GM23338 (cell line): ENCODE results near the gene GPR135. TPM values are rescaled to one million over a fixed set of nuclear protein-coding genes. Genes with fewer than 3 reads are reported as not detected.

Experiments used
- ATAC-seq: fragments of 200-7000 bp; cut with Tn5 transposase; 3 replicates; pipeline ENCODE4 v1.9.1; 2020
- DNase-seq: peaks from one replicate; pipeline ENCODE4 v3.0.0-alpha.2; 2015; ENCODE audit warnings: low spot score
- H2AFZ ChIP-seq: fragments of 200-600 bp; sonication (generic); 2 replicates; pipeline ENCODE4 v1.8.0; 2016; ENCODE audit warnings: antibody characterized with exemption, mild to moderate bottlenecking, moderate library complexity
- H3F3A ChIP-seq: fragments of 200-600 bp; sonication (generic); replicated peaks from 2 replicates; pipeline ENCODE4 v1.8.0; 2017; ENCODE audit warnings: antibody characterized with exemption, mixed run types, low read depth
- H3K27ac ChIP-seq: fragments of 200-600 bp; sonication (generic); 2 replicates; pipeline ENCODE4 v1.6.1; 2016; ENCODE audit warnings: low read depth
- H3K27me3 ChIP-seq: fragments of 200-600 bp; sonication (generic); 2 replicates; pipeline ENCODE4 v1.8.0; 2016; ENCODE audit warnings: mild to moderate bottlenecking, mixed run types, moderate library complexity; ENCODE audit not compliant: insufficient read depth
- H3K36me3 ChIP-seq: fragments of 200-600 bp; sonication (generic); 2 replicates; pipeline ENCODE4 v1.8.0; 2016; ENCODE audit warnings: mild to moderate bottlenecking; ENCODE audit not compliant: insufficient read depth
- H3K4me1 ChIP-seq: fragments of 200-600 bp; sonication (generic); 2 replicates; pipeline ENCODE4 v1.8.0; 2016; ENCODE audit warnings: mild to moderate bottlenecking, moderate library complexity; ENCODE audit not compliant: insufficient read depth
- H3K4me2 ChIP-seq: fragments of 200-600 bp; sonication (generic); 2 replicates; pipeline ENCODE4 v1.7.1; 2017; ENCODE audit warnings: mixed run types
- H3K4me3 ChIP-seq: fragments of 200-600 bp; sonication (generic); 2 replicates; pipeline ENCODE4 v1.6.1; 2016; ENCODE audit warnings: mixed run types
- H3K79me2 ChIP-seq: fragments of 200-600 bp; sonication (generic); replicated peaks from 2 replicates; pipeline ENCODE4 v1.8.0; 2017; ENCODE audit warnings: mild to moderate bottlenecking; ENCODE audit not compliant: insufficient read depth
- H3K9me2 ChIP-seq: fragments of 200-600 bp; sonication (generic); 2 replicates; pipeline ENCODE4 v1.8.0; 2017; ENCODE audit not compliant: insufficient read depth
- H4K20me1 ChIP-seq: fragments of 200-600 bp; sonication (generic); replicated peaks from 2 replicates; pipeline ENCODE4 v1.8.0; 2017; ENCODE audit warnings: mild to moderate bottlenecking; ENCODE audit not compliant: insufficient read depth
- H3K27ac Mint-ChIP-seq: 2 replicates; pipeline ENCODE4 v1.8.0; 2020; ENCODE audit warnings: inconsistent platforms, mild to moderate bottlenecking, moderate library complexity, mixed read lengths
- H3K27me3 Mint-ChIP-seq: 3 replicates; pipeline ENCODE4 v1.8.0; 2022; ENCODE audit warnings: low read depth, mild to moderate bottlenecking, moderate library complexity, mixed read lengths, inconsistent platforms; ENCODE audit not compliant: insufficient read depth, poor library complexity
- H3K36me3 Mint-ChIP-seq: 3 replicates; pipeline ENCODE4 v1.8.0; 2021; ENCODE audit warnings: low read depth, mild to moderate bottlenecking, inconsistent platforms, moderate library complexity, mixed read lengths
- H3K4me1 Mint-ChIP-seq: 3 replicates; pipeline ENCODE4 v1.8.0; 2020; ENCODE audit warnings: mild to moderate bottlenecking, inconsistent platforms, mixed read lengths
- H3K4me3 Mint-ChIP-seq: 3 replicates; pipeline ENCODE4 v1.8.0; 2021; ENCODE audit warnings: moderate library complexity, mild to moderate bottlenecking, inconsistent platforms, mixed read lengths
- H3K9me3 Mint-ChIP-seq: 3 replicates; pipeline ENCODE4 v1.8.0; 2020; ENCODE audit warnings: moderate library complexity, mild to moderate bottlenecking, inconsistent platforms, mixed read lengths
- CREB1 ChIP-seq: fragments of 250-450 bp; sonication (Bioruptor Pico); IDR thresholded peaks from 2 replicates; pipeline ENCODE4 v1.5.0; 2020; ENCODE audit warnings: low read depth, mild to moderate bottlenecking, moderate library complexity
- CTCF ChIP-seq, 2 experiments: fragments of 200-600 bp in 1 of 2; sonication (generic) in 1 of 2; conservative IDR thresholded peaks; 2 replicates each; pipeline versions ENCODE4 v1.5.1 to v1.6.1; 2016 to 2017; ENCODE audit warnings: antibody characterized with exemption in 2 of 2, low read depth in 2 of 2, mild to moderate bottlenecking in 2 of 2, moderate library complexity in 1 of 2
- EZH2 ChIP-seq: fragments of 200-600 bp; sonication (generic); IDR thresholded peaks from one replicate; pipeline ENCODE4 v1.8.0; 2017; ENCODE audit warnings: antibody characterized with exemption, mild to moderate bottlenecking, low read depth; ENCODE audit not compliant: unreplicated experiment
- EZH2phosphoT487 ChIP-seq: fragments of 200-600 bp; sonication (generic); IDR thresholded peaks from one replicate; pipeline ENCODE4 v1.8.1; 2018; ENCODE audit warnings: antibody characterized with exemption; ENCODE audit not compliant: unreplicated experiment
- JUNB ChIP-seq: IDR thresholded peaks from one replicate; pipeline ENCODE4 v1.6.1; 2016; ENCODE audit warnings: antibody characterized with exemption; ENCODE audit not compliant: unreplicated experiment
- NANOG ChIP-seq: IDR thresholded peaks from 2 replicates; pipeline ENCODE4 v1.6.1; 2016; ENCODE audit warnings: antibody characterized with exemption, borderline replicate concordance
- POLR2AphosphoS5 ChIP-seq: IDR thresholded peaks from 2 replicates; pipeline ENCODE4 v1.6.1; 2016; ENCODE audit warnings: antibody characterized with exemption, low read depth
- REST ChIP-seq: IDR thresholded peaks from one replicate; pipeline ENCODE4 v1.6.1; 2018; ENCODE audit warnings: antibody characterized with exemption; ENCODE audit not compliant: unreplicated experiment
- STAT1 ChIP-seq: IDR thresholded peaks from one replicate; pipeline ENCODE4 v1.6.1; 2016; ENCODE audit warnings: antibody characterized with exemption; ENCODE audit not compliant: unreplicated experiment
- ZNF114 ChIP-seq: fragments of 250-450 bp; sonication (Bioruptor Pico); IDR thresholded peaks from 2 replicates; pipeline ENCODE4 v1.5.0; 2020; ENCODE audit warnings: mild to moderate bottlenecking, moderate library complexity
- ZNF331 ChIP-seq: fragments of 250-450 bp; sonication (Bioruptor Pico); IDR thresholded peaks from 2 replicates; pipeline ENCODE4 v1.5.0; 2020; ENCODE audit warnings: low read depth, mild to moderate bottlenecking, moderate library complexity
- polyA plus RNA-seq: library from polyadenylated mRNA; unstranded; fragments of >200 nt; fragmentation: Nextera tagmentation; extraction: Ambion mirVana; gene quantifications from 2 replicates; pipeline ENCODE4 v1.2.1, GENCODE V29; 2016
- total RNA-seq: library from RNA; depleted of rRNA; stranded (reverse); fragments of >200 nt; shearing (Covaris generic); gene quantifications from 2 replicates; pipeline ENCODE4 v1.2.3, GENCODE V29; 2014
- TF ChIP-seq, protein P1 (sequence below): fragments of 250-450 bp; sonication (Bioruptor Pico); IDR thresholded peaks from 2 replicates; pipeline ENCODE4 v1.5.0; 2020; ENCODE audit warnings: mild to moderate bottlenecking, moderate library complexity
- TF ChIP-seq, protein P2 (sequence below): IDR thresholded peaks from 2 replicates; pipeline ENCODE4 v1.6.1; 2016; ENCODE audit warnings: antibody characterized with exemption

The GPR135 gene
- total and polyA plus RNA-seq, 2 experiments from 2014 or later = 0.47 to 2.2 TPM

GRCh38 chr14:59474172-59474571 lies 9.0 kb upstream of the GPR135 start:
- H3K9me2 ChIP-seq = no peaks in the 10 kb centered on the region
- no peak overlapping the region for H3K4me3 ChIP-seq
- H3K36me3 ChIP-seq = peaks cover 18% of the 10 kb centered on the region
- ATAC-seq (no peak), DNase-seq (no peak)
- no peaks in the 10 kb centered on the region for H3K79me2 ChIP-seq
- H3K27ac Mint-ChIP-seq = no peak overlapping the region
- no peaks in the 10 kb centered on the region for H3K27me3 ChIP-seq
- H3K9me3 Mint-ChIP-seq = no peaks in the 10 kb centered on the region
- H3K4me1 ChIP-seq = no peaks in the 10 kb centered on the region
- H3F3A ChIP-seq = no peaks in the 10 kb centered on the region
- H3K4me2 ChIP-seq = no peak overlapping the region
- no peak overlapping the region for H2AFZ ChIP-seq
- H3K36me3 Mint-ChIP-seq = peaks cover 28% of the 10 kb centered on the region
- no peak for TF ChIP-seq STAT1
- no peak for TF ChIP-seq CTCF (conservative IDR thresholded peaks at IDR 0.05; ENCODE audit: low read depth in 2 of 2)
- TF ChIP-seq JUNB = no peak
- no peak for TF ChIP-seq ZNF331 (CRISPR knock-in tag)
- no peak for TF ChIP-seq EZH2phosphoT487
- TF ChIP-seq, protein P1, sequence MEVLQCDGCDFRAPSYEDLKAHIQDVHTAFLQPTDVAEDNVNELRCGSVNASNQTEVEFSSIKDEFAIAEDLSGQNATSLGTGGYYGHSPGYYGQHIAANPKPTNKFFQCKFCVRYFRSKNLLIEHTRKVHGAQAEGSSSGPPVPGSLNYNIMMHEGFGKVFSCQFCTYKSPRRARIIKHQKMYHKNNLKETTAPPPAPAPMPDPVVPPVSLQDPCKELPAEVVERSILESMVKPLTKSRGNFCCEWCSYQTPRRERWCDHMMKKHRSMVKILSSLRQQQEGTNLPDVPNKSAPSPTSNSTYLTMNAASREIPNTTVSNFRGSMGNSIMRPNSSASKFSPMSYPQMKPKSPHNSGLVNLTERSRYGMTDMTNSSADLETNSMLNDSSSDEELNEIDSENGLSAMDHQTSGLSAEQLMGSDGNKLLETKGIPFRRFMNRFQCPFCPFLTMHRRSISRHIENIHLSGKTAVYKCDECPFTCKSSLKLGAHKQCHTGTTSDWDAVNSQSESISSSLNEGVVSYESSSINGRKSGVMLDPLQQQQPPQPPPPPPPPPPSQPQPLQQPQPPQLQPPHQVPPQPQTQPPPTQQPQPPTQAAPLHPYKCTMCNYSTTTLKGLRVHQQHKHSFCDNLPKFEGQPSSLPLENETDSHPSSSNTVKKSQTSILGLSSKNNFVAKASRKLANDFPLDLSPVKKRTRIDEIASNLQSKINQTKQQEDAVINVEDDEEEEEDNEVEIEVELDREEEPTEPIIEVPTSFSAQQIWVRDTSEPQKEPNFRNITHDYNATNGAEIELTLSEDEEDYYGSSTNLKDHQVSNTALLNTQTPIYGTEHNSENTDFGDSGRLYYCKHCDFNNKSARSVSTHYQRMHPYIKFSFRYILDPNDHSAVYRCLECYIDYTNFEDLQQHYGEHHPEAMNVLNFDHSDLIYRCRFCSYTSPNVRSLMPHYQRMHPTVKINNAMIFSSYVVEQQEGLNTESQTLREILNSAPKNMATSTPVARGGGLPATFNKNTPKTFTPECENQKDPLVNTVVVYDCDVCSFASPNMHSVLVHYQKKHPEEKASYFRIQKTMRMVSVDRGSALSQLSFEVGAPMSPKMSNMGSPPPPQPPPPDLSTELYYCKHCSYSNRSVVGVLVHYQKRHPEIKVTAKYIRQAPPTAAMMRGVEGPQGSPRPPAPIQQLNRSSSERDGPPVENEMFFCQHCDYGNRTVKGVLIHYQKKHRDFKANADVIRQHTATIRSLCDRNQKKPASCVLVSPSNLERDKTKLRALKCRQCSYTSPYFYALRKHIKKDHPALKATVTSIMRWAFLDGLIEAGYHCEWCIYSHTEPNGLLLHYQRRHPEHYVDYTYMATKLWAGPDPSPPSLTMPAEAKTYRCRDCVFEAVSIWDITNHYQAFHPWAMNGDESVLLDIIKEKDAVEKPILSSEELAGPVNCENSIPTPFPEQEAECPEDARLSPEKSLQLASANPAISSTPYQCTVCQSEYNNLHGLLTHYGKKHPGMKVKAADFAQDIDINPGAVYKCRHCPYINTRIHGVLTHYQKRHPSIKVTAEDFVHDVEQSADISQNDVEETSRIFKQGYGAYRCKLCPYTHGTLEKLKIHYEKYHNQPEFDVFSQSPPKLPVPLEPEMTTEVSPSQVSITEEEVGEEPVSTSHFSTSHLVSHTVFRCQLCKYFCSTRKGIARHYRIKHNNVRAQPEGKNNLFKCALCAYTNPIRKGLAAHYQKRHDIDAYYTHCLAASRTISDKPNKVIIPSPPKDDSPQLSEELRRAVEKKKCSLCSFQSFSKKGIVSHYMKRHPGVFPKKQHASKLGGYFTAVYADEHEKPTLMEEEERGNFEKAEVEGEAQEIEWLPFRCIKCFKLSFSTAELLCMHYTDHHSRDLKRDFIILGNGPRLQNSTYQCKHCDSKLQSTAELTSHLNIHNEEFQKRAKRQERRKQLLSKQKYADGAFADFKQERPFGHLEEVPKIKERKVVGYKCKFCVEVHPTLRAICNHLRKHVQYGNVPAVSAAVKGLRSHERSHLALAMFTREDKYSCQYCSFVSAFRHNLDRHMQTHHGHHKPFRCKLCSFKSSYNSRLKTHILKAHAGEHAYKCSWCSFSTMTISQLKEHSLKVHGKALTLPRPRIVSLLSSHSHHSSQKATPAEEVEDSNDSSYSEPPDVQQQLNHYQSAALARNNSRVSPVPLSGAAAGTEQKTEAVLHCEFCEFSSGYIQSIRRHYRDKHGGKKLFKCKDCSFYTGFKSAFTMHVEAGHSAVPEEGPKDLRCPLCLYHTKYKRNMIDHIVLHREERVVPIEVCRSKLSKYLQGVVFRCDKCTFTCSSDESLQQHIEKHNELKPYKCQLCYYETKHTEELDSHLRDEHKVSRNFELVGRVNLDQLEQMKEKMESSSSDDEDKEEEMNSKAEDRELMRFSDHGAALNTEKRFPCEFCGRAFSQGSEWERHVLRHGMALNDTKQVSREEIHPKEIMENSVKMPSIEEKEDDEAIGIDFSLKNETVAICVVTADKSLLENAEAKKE = no peak
- no peak for TF ChIP-seq NANOG
- no peak for TF ChIP-seq EZH2
- TF ChIP-seq REST = no peak
- TF ChIP-seq CREB1 = no peak
- no peak for TF ChIP-seq POLR2AphosphoS5
- no peak for TF ChIP-seq ZNF114 (CRISPR knock-in tag)
- TF ChIP-seq, protein P2, sequence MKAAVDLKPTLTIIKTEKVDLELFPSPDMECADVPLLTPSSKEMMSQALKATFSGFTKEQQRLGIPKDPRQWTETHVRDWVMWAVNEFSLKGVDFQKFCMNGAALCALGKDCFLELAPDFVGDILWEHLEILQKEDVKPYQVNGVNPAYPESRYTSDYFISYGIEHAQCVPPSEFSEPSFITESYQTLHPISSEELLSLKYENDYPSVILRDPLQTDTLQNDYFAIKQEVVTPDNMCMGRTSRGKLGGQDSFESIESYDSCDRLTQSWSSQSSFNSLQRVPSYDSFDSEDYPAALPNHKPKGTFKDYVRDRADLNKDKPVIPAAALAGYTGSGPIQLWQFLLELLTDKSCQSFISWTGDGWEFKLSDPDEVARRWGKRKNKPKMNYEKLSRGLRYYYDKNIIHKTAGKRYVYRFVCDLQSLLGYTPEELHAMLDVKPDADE = no peak
- H3K4me3 Mint-ChIP-seq = no peak overlapping the region
- peaks cover 2% of the 10 kb centered on the region for H3K27me3 Mint-ChIP-seq
- H4K20me1 ChIP-seq = peaks cover 11% of the 10 kb centered on the region; the same call in 1 of the 2 replicates
- no peak overlapping the region for H3K27ac ChIP-seq
- H3K4me1 Mint-ChIP-seq = no peaks in the 10 kb centered on the region
